ENCODE data around the gene CDKL4.

- TF ChIP-seq EZH2 (IDR thresholded peaks at IDR 0.05) (no peak), POLR2AphosphoS5 (IDR thresholded peaks at IDR 0.05; ENCODE audit: borderline replicate concordance, low read depth, low read length) (no peak), FOXP2 (optimal IDR thresholded peaks at IDR 0.05; ENCODE audit: control extremely low read depth, extremely low read length, insufficient read depth) (no peak)
These were observed 23.6 kb downstream of the CDKL4 start for GRCh38 chr2:39220136-39220535.
